UCSD-AML1 (cell line): ENCODE measurements around the gene TTC5.
"Not testable (repeated sequence)": the region's sequence is repeated elsewhere in the genome, so short reads cannot be mapped to it uniquely, and the experiment has no call there.

Experiments
- DNase-seq: peaks from one replicate; lab custom pipeline; 2025; ENCODE audit not compliant: unreplicated experiment; lab: John Stamatoyannopoulos, UW

Gene TTC5

GRCh38 chr14:20306079-20306423 is 300 bp upstream of the TTC5 start:
- no peak for DNase-seq

GRCh38 chr14:20302042-20302755 is 3.6 kb downstream of the TTC5 start:
- DNase-seq: peak; percentile 15

GRCh38 chr14:20295067-20295466 is 10.7 kb downstream of the TTC5 start:
- DNase-seq: no peak

- no peak for DNase-seq
These were observed 11.1 kb downstream of the TTC5 start for GRCh38 chr14:20294636-20295035.

- not testable (repeated sequence) for DNase-seq
These were observed 23.8 kb downstream of the TTC5 start for GRCh38 chr14:20281998-20282397.

- not testable (repeated sequence) for DNase-seq
These were observed 25.5 kb downstream of the TTC5 start for GRCh38 chr14:20280265-20280664.

- DNase-seq: peak; percentile 16
These were observed 27.3 kb downstream of the TTC5 start for GRCh38 chr14:20278414-20278813.

- no peak for DNase-seq
These were observed 28.3 kb downstream of the TTC5 start for GRCh38 chr14:20277409-20277808.

- DNase-seq: no peak
These were observed 31.7 kb downstream of the TTC5 start for GRCh38 chr14:20274062-20274461.

GRCh38 chr14:20264361-20264760 is 41.4 kb downstream of the TTC5 start:
- not testable (repeated sequence) for DNase-seq

- DNase-seq: no peak
These were observed 43.1 kb downstream of the TTC5 start for GRCh38 chr14:20262642-20263128.

GRCh38 chr14:20247646-20248246 is 58.0 kb downstream of the TTC5 start:
- no peak for DNase-seq
